Measurements from ENCODE around the gene CCDC191.

The CCDC191 gene

GRCh38 chr3:114052216-114052615 lies 4.1 kb downstream of the CCDC191 start:
- no peak for DNase-seq

- no peak for DNase-seq
Observed at GRCh38 chr3:114043205-114043604, 13.1 kb downstream of the CCDC191 start.

GRCh38 chr3:114035896-114036295 lies 20.4 kb downstream of the CCDC191 start:
- DNase-seq: no peak

- no peak for DNase-seq
Observed at GRCh38 chr3:114034787-114035545, 21.4 kb downstream of the CCDC191 start.

- DNase-seq: no peak
Observed at GRCh38 chr3:114034211-114034610, 22.1 kb downstream of the CCDC191 start.

GRCh38 chr3:114033721-114034120 lies 22.6 kb downstream of the CCDC191 start:
- DNase-seq: no peak

- DNase-seq: no peak
Observed at GRCh38 chr3:114026331-114026730, 30.0 kb downstream of the CCDC191 start.

GRCh38 chr3:114025451-114025850 lies 30.9 kb downstream of the CCDC191 start:
- DNase-seq: no peak

- DNase-seq: no peak
Observed at GRCh38 chr3:114022145-114022802, 34.1 kb downstream of the CCDC191 start.

- DNase-seq: no peak
Observed at GRCh38 chr3:114020907-114021306, 35.4 kb downstream of the CCDC191 start.

- DNase-seq: no peak
Observed at GRCh38 chr3:114019486-114019885, 36.8 kb downstream of the CCDC191 start.

GRCh38 chr3:114014211-114014610 lies 42.1 kb downstream of the CCDC191 start:
- no peak for DNase-seq

- no peak for DNase-seq
Observed at GRCh38 chr3:114011059-114011797, 45.1 kb downstream of the CCDC191 start.

GRCh38 chr3:114005481-114005880 lies 50.8 kb downstream of the CCDC191 start:
- DNase-seq: no peak

GRCh38 chr3:113985541-113985940 lies 70.8 kb downstream of the CCDC191 start:
- DNase-seq: no peak

- no peak for DNase-seq
Observed at GRCh38 chr3:113983544-113983943, 72.8 kb downstream of the CCDC191 start.

- no peak for DNase-seq
Observed at GRCh38 chr3:113981803-113982202, 74.5 kb downstream of the CCDC191 start.

GRCh38 chr3:113979916-113980315 lies 76.4 kb downstream of the CCDC191 start:
- DNase-seq: no peak

- DNase-seq: no peak
Observed at GRCh38 chr3:113977822-113978221, 78.5 kb downstream of the CCDC191 start.

GRCh38 chr3:113968986-113969385 lies 87.3 kb downstream of the CCDC191 start:
- no peak for DNase-seq

- DNase-seq: no peak
Observed at GRCh38 chr3:113966172-113966571, 90.2 kb downstream of the CCDC191 start.

GRCh38 chr3:113963879-113964278 lies 92.4 kb downstream of the CCDC191 start:
- no peak for DNase-seq

- peak; percentile 49 for DNase-seq
Observed at GRCh38 chr3:113954091-113954685, 102.1 kb downstream of the CCDC191 start.
